Amygdala (tissue), 56 donors: ENCODE data around the gene SUN5.
"Not testable (repeated sequence)": the region's sequence is repeated elsewhere in the genome, so short reads cannot be mapped to it uniquely, and the experiment has no call there.

Source experiments
- DNase-seq, 56 donors: peaks; one replicate each; lab custom pipeline; 2025; lab: John Stamatoyannopoulos, UW

Gene SUN5, protein sequence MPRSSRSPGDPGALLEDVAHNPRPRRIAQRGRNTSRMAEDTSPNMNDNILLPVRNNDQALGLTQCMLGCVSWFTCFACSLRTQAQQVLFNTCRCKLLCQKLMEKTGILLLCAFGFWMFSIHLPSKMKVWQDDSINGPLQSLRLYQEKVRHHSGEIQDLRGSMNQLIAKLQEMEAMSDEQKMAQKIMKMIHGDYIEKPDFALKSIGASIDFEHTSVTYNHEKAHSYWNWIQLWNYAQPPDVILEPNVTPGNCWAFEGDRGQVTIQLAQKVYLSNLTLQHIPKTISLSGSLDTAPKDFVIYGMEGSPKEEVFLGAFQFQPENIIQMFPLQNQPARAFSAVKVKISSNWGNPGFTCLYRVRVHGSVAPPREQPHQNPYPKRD

DNA sequence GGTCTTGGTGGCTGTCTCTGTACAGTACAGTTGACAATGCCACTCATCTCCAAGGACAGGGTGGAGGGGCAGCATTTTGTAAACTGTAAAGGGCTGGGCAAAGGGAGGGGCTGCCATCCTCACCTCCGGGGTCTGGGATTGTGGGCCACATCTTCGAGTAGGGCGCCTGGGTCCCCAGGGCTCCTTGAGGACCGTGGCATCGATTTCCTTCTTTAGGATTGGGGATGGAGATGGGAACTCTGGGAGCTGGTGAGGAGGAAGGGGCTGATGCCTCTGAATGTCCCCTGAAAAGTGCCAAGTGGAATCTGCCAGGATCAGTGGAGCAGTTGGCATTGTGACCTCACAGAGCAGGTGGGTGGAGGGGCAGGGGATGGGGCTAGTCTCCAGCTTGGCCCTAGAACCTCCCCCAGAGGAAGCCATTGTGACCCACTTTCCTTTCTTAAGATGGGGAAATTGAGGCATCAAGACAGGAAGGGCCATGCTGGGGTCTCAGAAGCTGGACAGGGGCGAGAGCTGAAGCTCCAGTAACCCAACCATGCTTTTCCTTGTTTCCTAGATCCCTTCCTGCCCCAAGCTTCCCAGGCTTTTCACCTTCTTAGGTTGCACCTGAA, at the start of gene SUN5:
TSS of gene SUN5 (minus strand) at position 293 of the 611 bp plus-strand sequence. CDS start at position 200, 93 bp downstream.
- DNase-seq, result no peak

DNA sequence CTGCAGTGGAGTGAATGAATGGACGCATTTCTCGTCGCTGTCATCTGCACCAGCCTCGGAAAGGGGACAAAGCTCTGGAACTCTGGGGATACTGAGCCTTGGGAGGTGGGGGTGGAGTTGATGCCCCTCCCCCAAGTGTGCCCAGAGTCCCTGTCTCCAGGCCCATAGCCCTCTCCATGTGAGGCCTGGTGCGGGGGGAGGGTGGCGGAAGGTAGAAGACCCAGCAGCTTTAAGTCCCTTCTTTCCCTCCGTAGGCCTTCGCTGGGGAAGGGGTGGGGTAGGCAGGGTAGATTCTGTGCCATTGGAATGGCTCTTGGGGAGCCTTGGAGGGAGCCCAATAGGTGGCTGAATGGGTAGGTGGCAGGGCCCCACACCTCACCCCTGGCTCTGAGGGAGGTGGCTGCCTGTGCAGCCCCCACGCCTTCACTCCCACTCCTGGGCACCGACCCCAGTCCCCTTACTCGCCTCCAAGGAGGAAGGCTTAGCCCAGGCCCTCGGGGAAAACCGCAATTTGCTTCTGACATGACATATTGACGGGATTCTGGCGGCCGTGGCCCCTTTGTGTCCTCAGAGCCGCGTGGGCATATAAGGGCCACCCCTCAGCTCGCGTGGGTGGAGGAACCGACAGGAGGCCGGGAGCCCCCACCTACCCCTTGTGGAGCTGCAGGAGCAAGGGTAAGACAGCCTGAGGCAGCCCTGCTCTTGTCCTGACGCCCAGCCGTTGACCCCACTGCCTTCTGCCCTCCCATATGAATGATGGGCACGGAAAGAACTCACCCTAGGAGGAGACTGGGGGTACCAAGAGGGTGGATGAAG, 49.3 kb upstream of the SUN5 start, which contains the start of gene BPIFB3:
TSS of gene BPIFB3 (plus strand) at position 613 of the 816 bp plus-strand sequence. CDS start 1,533 bp downstream, outside the sequence.
- DNase-seq, result no peak

DNA sequence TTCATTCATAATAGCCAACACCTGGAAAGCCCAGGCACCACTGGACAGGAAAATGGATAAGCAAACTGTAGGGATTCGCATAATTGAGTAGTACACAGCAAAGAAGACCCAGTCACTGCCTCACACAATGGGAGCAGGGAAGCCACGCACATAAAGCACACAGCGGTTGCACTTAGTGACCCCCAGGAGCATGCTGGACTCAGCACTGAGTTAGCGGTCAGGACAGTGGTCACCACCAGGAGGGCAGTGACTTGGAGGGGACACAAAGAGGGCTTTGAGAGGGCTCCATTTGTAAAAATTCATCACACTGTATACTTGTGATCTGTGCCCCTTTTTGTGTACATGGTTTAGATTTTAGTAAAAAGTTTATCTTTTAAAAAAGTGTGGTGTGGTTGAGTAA, 47.1 kb upstream of the SUN5 start:
- DNase-seq, result no peak

DNA sequence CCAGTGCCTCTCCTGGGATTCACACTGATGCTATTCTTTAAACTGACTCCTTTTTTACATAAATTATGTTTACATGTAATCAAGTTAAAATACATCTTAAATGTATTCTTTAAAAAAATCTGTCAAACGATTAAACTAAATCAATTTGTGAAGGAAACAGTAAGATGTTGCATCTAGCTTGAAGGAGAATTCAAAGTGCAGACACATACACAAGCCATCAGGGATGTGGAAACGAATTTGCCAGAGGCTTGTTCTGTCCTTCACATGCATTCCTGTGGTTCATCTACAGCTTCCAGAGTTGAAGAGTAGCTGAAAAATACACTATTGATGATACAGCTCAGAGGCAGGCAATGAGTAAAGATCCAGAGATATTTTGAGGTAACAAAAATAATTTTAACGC, 42.2 kb upstream of the SUN5 start:
- no peak for DNase-seq

DNA sequence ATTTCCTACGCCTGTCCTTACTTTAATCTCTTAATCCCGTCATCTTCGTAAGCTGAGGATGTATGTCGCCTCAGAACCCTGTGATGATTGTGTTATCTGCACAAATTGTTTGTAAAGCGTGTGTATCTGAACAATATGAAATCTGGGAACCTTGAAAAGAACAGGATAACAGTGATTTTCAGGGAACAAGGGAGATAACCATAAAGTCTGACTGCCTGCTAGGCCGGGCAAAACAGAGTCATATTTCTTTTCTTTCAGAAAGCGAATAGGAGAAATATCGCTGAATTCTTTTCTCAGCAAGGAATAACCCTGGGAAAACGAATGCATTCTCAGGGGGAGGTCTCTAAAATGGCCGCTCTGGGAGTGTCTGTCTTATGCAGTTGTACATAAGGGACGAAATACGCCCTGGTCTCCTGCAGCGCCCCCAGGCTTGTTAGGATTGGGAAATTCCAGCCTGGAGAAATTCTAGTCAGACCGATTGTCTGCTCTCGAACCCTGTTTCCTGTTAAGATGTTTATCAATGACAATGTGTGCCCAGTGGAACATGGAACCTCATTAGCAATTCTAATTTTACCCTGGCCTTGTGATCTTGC, 41.0 kb upstream of the SUN5 start:
- not testable (repeated sequence) for DNase-seq

DNA sequence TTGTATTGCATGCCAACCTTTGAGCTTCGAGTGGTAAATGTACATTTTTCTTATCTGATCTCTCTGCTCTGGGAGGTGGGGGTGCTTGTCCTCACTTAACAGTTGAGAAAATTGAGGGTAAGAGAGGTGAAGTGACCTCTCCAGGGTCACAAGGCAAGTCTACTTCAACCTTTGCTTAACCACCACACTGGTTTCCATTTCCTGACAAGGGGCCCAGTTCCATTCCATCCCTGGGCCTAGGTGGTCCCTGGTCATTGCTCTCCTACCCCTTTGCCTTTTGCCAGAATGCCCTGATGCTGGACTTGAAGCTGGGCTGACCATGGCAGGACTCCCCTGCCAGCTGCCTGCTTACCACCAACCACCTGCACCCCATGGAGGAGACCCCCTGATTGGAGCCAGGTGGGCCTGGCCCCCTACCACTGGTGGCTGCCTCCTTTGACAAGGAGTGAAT, 39.5 kb upstream of the SUN5 start:
- no peak for DNase-seq

DNA sequence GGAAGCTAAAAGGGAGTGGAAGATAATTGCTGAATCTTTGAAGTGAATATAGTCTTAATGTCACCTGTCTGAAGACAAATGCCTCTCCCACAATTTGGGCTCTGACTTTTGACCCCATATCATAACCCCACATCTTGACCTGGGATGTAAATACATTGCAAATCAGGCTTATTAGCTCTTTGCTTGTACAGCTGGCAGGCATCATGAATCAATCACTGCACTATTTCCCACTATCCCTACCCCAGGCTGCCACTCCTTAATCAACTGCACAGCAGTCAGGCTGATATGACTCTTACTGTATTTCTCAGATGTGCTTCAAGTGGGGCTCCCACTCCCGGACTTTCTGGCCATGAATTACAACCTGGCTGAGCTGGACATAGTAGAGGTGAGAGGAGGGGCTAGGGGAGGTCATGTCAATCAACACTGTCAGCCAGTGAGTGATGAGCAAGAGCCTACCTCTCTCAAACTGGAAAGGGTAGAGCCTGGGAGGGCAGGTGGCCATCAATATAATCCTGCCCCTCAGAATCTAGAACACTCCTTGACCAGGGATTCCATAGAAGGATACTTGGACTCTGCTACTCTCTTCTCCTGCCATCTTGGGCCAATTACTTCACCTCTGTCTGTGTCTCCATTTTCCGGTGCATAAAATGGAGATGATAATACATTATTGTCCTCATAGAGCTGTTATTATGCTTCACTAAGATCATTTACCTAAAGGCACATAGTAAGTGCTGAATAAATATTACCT, 38.9 kb upstream of the SUN5 start:
- DNase-seq, result no peak

DNA sequence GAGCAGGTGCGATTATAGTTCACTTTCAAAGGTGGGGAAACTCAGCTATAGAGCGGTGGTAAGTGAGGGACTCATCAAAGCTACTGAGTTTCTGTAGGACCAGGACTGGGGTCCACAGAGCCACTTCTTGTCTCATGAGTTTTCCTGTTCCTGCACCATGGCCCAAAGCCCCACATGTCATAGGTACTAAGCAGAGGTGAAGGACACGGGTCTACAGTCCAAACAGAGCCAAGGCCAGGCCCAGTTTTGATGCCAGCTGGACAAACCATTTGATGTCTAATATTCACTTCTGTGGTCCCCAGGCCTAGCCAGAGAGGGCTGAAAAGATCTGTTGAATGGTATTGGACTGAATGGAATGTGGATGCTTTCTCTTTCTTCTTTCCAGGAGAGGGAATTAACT, 38.2 kb upstream of the SUN5 start:
- DNase-seq, result no peak

DNA sequence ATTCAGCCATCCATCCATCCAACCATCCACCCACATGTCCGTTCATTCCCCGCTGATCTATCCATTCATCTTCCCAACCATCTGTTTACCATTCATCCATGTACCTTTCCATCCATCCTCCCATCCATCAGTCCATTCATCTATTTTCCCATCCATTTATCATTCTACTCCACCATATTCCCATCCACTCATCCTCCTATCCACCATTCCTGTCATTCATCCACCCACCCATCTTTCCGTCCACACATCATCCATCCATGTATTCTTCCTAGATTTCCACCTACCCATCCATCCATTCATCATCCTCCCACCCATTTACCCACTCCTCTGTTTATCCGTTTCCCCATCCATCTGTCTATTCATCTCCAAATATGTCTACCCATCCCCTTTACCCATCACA, 34.0 kb upstream of the SUN5 start:
- no peak for DNase-seq

DNA sequence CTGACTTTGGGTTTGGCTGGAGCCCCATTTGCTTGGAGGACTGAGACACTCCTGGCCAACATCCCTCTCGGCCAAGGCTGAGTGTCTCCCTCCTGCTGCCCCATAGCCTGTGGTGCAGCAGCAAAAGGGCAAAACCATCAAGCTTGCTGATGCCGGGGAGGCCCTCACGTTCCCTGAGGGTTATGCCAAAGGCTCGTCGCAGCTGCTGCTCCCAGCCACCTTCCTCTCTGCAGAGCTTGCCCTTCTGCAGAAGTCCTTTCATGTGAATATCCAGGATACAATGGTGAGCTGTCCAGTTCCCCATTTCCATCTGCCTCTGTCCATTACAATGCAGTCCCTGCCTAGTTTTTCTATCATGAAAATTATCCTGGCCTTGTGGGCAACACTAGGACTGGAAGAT, 33.2 kb upstream of the SUN5 start:
- no peak for DNase-seq

DNA sequence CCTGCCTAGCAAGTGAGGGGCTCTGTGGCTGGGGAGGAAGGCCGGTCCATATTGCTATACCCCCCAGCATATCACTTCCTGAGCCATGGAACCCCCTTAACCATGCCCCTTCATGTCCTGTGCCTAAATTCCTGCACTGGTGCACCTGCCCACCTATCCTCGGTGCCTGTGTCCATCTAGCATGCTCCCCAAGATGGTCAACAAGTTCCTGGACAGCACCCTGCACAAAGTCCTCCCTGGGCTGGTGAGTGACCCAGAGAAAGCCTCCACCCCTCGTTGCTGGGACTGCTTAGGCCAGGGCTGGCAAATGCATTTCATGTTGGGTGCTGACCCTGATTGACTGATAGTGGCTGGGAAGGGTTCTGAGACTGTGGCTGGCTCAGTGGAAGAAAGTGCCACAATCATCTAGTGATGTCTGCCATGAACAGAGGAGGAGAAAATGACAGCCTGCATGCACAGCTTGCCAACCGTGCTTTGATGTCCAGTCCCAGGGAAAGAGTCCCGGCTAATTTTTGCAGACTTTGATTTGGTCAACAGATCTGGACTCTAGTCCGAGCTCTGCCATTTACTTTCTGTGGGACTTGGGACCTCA, 30.8 kb upstream of the SUN5 start:
- DNase-seq, result no peak

DNA sequence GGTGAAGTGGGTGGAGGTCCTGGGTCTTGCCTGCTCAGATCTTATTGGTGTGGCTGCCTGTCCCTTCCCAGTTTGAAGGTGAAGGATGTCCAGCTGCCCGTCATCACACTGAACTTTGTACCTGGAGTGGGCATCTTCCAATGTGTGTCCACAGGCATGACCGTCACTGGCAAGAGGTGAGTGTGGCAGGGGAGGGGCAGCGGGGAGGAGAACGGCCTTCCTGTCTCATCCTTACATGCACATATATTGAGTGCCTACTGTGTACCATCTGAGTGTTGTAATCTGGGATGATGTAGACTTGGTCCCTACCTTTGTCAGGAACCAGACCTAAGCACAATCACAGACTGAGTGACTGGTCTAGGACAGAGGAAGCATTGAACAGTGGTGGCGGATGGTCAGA, 29.9 kb upstream of the SUN5 start:
- no peak for DNase-seq

DNA sequence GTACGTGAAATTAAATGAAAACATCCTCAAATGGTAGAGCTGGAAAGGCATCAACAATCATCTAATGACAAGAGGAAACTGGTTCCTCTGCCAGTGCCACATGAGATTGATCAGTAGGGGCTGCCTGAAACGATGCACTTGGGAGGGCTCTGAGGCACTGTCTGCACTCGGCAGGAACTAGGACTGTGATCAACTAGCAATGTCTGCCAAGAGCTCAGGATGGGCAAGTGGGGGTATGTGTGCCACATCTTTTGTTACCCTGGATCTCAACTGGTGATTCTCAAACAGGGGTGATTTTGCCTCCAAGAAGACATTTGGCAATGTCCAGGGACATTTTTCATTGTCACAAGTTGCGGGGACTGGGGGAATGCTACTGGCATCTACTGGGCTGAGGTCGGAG, 29.1 kb upstream of the SUN5 start:
- DNase-seq, result no peak

DNA sequence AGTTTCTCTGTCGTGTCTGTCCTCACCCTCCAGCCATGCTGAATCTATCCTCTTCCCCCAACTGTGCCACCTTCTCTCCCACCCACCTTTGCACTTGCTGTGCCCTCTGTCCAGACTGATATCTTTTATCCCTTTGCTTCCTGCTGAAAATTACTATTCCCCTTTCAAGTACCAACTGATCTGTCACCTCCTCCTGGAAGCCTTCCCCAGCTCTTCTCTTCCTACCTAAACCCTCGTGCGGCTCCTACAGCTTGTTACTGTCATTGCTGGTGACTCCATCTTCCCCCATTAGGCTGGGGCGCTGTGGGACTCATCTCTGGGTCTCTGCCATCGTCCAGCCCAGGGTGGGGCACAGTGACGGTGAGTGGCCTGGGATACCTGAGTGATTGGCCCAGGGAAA, 28.3 kb upstream of the SUN5 start:
- DNase-seq, result no peak

DNA sequence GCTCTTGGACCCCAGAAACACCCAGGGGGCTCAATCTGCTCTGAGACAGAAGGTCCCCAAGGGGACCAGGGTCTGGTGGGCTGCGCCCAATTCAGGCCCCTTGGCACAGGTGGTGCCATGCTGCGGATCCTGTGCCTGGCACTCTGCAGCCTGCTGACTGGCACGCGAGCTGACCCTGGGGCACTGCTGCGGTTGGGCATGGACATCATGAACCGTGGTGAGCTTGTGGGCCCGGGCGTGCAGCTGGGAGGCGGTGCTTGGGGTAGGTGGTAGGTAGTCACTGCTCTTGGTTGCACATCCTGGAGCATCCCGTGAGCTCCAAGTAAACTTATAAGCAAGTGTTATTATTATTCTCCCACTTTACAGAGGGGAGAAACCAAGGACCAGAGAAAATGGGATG, 27.3 kb upstream of the SUN5 start, which contains the start of gene BPIFB6:
TSS of gene BPIFB6 (plus strand) at position 118 of the 400 bp plus-strand sequence. CDS start at position 118, 0 bp downstream.
- no peak for DNase-seq

DNA sequence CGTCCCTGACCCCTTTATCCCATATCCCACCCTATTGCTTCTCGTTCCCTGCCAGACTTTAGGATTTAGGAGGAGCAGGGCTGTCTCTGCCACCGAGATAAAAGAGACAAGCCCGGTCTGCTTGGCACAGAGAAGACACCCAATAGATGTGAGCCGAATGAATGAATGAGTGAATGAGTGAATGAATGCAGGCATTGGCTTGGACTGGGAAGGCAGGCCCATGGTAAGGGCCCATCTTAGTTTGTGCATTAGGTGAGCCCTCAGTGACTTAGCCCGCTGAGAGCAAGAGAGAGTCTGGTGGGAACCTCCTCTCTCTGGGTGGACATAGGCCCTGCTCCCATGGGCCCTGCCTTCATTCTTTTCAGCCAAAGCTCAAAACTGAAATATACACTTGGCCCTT, 26.3 kb upstream of the SUN5 start:
- no peak for DNase-seq

DNA sequence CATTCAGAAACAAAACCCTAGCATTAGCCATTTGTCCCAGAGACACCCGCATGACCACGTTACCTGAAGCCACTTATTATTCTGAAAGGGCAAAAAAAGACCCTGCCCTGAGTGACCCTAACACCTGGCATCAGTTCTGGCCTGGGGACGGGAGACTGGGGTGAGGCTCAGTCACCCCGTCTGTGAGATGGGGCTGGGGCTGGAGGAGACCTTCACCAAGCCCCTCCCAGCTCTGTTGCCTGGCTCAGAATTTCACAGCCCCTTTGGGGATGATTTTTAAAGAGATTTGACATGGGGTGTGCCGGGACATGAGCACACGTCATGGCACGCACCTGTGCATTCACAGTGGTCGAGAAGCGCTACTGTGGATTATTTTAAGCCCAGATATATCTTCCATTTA, 25.8 kb upstream of the SUN5 start:
- no peak for DNase-seq

DNA sequence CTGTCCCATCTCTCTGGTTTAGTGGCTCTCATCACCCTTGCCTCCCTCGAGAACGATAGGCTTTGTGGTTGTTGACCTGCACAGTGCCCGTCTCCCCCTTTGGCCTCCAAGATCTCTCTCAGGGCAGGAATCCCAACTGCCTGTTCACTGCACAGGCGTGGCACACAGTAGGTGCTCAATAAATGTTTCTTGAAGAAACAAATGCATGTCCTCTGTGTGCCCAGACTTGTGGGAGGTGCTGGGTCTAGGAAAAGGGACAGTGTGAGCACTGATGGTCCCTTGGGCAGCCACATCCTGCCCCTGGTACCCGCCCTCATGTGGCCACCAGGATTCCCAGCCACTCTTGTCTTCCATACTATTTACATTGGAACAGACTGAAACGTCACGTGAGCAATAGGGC, 24.6 kb upstream of the SUN5 start:
- no peak for DNase-seq
